GM23338 (cell line): ENCODE measurements around the gene PICK1. TPM values are rescaled to one million over a fixed set of nuclear protein-coding genes. Genes with fewer than 3 reads are reported as not detected.

Experiments used
- ATAC-seq: fragments of 200-7000 bp; cut with Tn5 transposase; 3 replicates; pipeline ENCODE4 v1.9.1; 2020
- DNase-seq: peaks from one replicate; pipeline ENCODE4 v3.0.0-alpha.2; 2015; ENCODE audit warnings: low spot score
- H2AFZ ChIP-seq: fragments of 200-600 bp; sonication (generic); 2 replicates; pipeline ENCODE4 v1.8.0; 2016; ENCODE audit warnings: antibody characterized with exemption, mild to moderate bottlenecking, moderate library complexity
- H3F3A ChIP-seq: fragments of 200-600 bp; sonication (generic); replicated peaks from 2 replicates; pipeline ENCODE4 v1.8.0; 2017; ENCODE audit warnings: antibody characterized with exemption, mixed run types, low read depth
- H3K27ac ChIP-seq: fragments of 200-600 bp; sonication (generic); 2 replicates; pipeline ENCODE4 v1.6.1; 2016; ENCODE audit warnings: low read depth
- H3K27me3 ChIP-seq: fragments of 200-600 bp; sonication (generic); 2 replicates; pipeline ENCODE4 v1.8.0; 2016; ENCODE audit warnings: mild to moderate bottlenecking, mixed run types, moderate library complexity; ENCODE audit not compliant: insufficient read depth
- H3K36me3 ChIP-seq: fragments of 200-600 bp; sonication (generic); 2 replicates; pipeline ENCODE4 v1.8.0; 2016; ENCODE audit warnings: mild to moderate bottlenecking; ENCODE audit not compliant: insufficient read depth
- H3K4me1 ChIP-seq: fragments of 200-600 bp; sonication (generic); 2 replicates; pipeline ENCODE4 v1.8.0; 2016; ENCODE audit warnings: mild to moderate bottlenecking, moderate library complexity; ENCODE audit not compliant: insufficient read depth
- H3K4me2 ChIP-seq: fragments of 200-600 bp; sonication (generic); 2 replicates; pipeline ENCODE4 v1.7.1; 2017; ENCODE audit warnings: mixed run types
- H3K4me3 ChIP-seq: fragments of 200-600 bp; sonication (generic); 2 replicates; pipeline ENCODE4 v1.6.1; 2016; ENCODE audit warnings: mixed run types
- H3K79me2 ChIP-seq: fragments of 200-600 bp; sonication (generic); replicated peaks from 2 replicates; pipeline ENCODE4 v1.8.0; 2017; ENCODE audit warnings: mild to moderate bottlenecking; ENCODE audit not compliant: insufficient read depth
- H3K9me2 ChIP-seq: fragments of 200-600 bp; sonication (generic); 2 replicates; pipeline ENCODE4 v1.8.0; 2017; ENCODE audit not compliant: insufficient read depth
- H4K20me1 ChIP-seq: fragments of 200-600 bp; sonication (generic); replicated peaks from 2 replicates; pipeline ENCODE4 v1.8.0; 2017; ENCODE audit warnings: mild to moderate bottlenecking; ENCODE audit not compliant: insufficient read depth
- H3K27ac Mint-ChIP-seq: 2 replicates; pipeline ENCODE4 v1.8.0; 2020; ENCODE audit warnings: inconsistent platforms, mild to moderate bottlenecking, moderate library complexity, mixed read lengths
- H3K27me3 Mint-ChIP-seq: 3 replicates; pipeline ENCODE4 v1.8.0; 2022; ENCODE audit warnings: low read depth, mild to moderate bottlenecking, moderate library complexity, mixed read lengths, inconsistent platforms; ENCODE audit not compliant: insufficient read depth, poor library complexity
- H3K36me3 Mint-ChIP-seq: 3 replicates; pipeline ENCODE4 v1.8.0; 2021; ENCODE audit warnings: low read depth, mild to moderate bottlenecking, inconsistent platforms, moderate library complexity, mixed read lengths
- H3K4me1 Mint-ChIP-seq: 3 replicates; pipeline ENCODE4 v1.8.0; 2020; ENCODE audit warnings: mild to moderate bottlenecking, inconsistent platforms, mixed read lengths
- H3K4me3 Mint-ChIP-seq: 3 replicates; pipeline ENCODE4 v1.8.0; 2021; ENCODE audit warnings: moderate library complexity, mild to moderate bottlenecking, inconsistent platforms, mixed read lengths
- H3K9me3 Mint-ChIP-seq: 3 replicates; pipeline ENCODE4 v1.8.0; 2020; ENCODE audit warnings: moderate library complexity, mild to moderate bottlenecking, inconsistent platforms, mixed read lengths
- JUNB ChIP-seq: IDR thresholded peaks from one replicate; pipeline ENCODE4 v1.6.1; 2016; ENCODE audit warnings: antibody characterized with exemption; ENCODE audit not compliant: unreplicated experiment
- NANOG ChIP-seq: IDR thresholded peaks from 2 replicates; pipeline ENCODE4 v1.6.1; 2016; ENCODE audit warnings: antibody characterized with exemption, borderline replicate concordance
- STAT1 ChIP-seq: IDR thresholded peaks from one replicate; pipeline ENCODE4 v1.6.1; 2016; ENCODE audit warnings: antibody characterized with exemption; ENCODE audit not compliant: unreplicated experiment
- ZNF114 ChIP-seq: fragments of 250-450 bp; sonication (Bioruptor Pico); IDR thresholded peaks from 2 replicates; pipeline ENCODE4 v1.5.0; 2020; ENCODE audit warnings: mild to moderate bottlenecking, moderate library complexity
- ZNF331 ChIP-seq: fragments of 250-450 bp; sonication (Bioruptor Pico); IDR thresholded peaks from 2 replicates; pipeline ENCODE4 v1.5.0; 2020; ENCODE audit warnings: low read depth, mild to moderate bottlenecking, moderate library complexity
- polyA plus RNA-seq: library from polyadenylated mRNA; unstranded; fragments of >200 nt; fragmentation: Nextera tagmentation; extraction: Ambion mirVana; gene quantifications from 2 replicates; pipeline ENCODE4 v1.2.1, GENCODE V29; 2016
- total RNA-seq: library from RNA; depleted of rRNA; stranded (reverse); fragments of >200 nt; shearing (Covaris generic); gene quantifications from 2 replicates; pipeline ENCODE4 v1.2.3, GENCODE V29; 2014
- TF ChIP-seq, protein P1 (sequence below): IDR thresholded peaks from 2 replicates; pipeline ENCODE4 v1.6.1; 2016; ENCODE audit warnings: antibody characterized with exemption
- TF ChIP-seq, protein P2 (sequence below), 2 experiments: fragments of 200-600 bp in 1 of 2; sonication (generic) in 1 of 2; conservative IDR thresholded peaks; 2 replicates each; pipeline versions ENCODE4 v1.5.1 to v1.6.1; 2016 to 2017; ENCODE audit warnings: antibody characterized with exemption in 2 of 2, low read depth in 2 of 2, mild to moderate bottlenecking in 2 of 2, moderate library complexity in 1 of 2

PICK1 gene
- total and polyA plus RNA-seq, 2 experiments from 2014 or later: 15.9 to 28.3 TPM

DNA sequence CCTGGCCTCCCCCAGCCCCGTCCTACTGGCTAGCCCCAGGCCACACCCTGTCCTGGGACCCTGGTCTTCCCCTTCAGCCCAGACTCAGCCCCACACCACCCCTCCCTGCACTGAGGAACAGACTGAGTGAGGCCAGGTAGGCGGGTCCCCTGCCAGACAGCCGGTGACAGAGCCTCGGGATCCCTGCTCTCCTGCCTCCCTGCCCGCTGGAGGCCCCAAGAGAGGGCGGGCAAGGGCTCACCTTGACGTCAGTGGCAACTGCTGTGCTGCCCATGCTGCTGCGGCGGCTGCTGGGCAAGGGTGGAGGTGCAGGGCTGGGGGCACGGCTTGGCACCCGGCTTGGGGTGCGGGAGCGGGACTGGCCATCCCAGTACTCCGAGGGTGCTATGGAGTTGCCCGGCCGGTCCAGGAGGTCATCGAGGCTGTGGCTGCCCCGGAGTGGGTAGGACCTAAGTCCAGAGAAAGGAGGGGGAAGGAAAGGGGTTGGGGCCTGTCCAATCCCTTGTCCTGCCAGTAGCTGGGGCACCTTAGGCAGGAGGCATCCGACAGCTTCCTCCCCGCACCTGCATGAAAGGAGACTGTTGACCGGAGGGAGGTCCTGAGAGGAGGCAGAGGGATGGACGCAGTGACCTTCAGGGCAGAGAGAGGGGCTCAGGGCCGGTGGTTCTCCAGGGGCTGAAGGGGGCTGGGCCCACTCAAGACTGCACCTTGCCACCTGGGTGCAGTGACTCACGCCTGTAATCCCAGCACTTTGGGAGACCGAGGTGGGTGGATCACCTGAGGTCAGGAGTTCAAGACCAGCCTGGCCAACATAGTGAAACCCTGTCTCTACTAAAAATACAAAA lies 29.0 kb downstream of the PICK1 start:
- TF ChIP-seq STAT1: no peak
- no peak for TF ChIP-seq NANOG
- no peak for TF ChIP-seq ZNF114 (CRISPR knock-in tag)
- TF ChIP-seq, protein P1, sequence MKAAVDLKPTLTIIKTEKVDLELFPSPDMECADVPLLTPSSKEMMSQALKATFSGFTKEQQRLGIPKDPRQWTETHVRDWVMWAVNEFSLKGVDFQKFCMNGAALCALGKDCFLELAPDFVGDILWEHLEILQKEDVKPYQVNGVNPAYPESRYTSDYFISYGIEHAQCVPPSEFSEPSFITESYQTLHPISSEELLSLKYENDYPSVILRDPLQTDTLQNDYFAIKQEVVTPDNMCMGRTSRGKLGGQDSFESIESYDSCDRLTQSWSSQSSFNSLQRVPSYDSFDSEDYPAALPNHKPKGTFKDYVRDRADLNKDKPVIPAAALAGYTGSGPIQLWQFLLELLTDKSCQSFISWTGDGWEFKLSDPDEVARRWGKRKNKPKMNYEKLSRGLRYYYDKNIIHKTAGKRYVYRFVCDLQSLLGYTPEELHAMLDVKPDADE: no peak
- no peaks in the 10 kb centered on the region for H3K9me2 ChIP-seq
- peak; percentile 46 for DNase-seq

DNA sequence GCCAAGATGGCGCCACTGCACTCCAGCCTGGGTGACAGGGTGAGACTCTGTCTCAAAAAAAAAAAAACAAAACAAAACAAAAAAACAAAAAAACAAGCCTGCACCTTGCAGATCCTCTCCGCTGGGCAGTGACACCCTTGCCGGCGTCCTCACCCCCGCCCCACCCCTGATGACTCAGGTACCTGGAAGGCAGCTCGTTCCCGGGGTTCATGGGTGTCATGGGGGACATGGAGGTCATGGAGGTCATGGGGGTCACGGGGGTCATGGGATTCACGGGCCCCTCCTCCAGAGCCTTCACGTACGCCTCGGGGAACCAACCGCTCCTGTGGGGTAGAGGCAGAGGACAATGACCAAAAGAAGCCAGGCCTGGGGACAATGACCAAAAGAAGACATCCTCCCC lies 29.7 kb downstream of the PICK1 start:
- Histone ChIP-seq H3K4me3 (no peak overlapping the region), H3K4me1 (peaks cover 25% of the 10 kb centered on the region; the same call in 1 of the 2 replicates), H3K27ac (no peak overlapping the region), H3K27me3 (peaks cover 17% of the 10 kb centered on the region), H2AFZ (no peak overlapping the region), H3K79me2 (no peaks in the 10 kb centered on the region; the same call in 1 of the 2 replicates), H3K4me2 (no peak overlapping the region), H3F3A (0 out of 2 replicates have a peak, but pooled peaks cover 5% of the 10 kb centered on the region), H3K36me3 (no peaks in the 10 kb centered on the region), H4K20me1 (no peaks in the 10 kb centered on the region), H3K9me2 (no peaks in the 10 kb centered on the region)
- ATAC-seq (no peak), DNase-seq (no peak)
- peaks cover 16% of the 10 kb centered on the region for H3K27me3 Mint-ChIP-seq
- H3K9me3 Mint-ChIP-seq: no peaks in the 10 kb centered on the region
- no peak overlapping the region for H3K27ac Mint-ChIP-seq
- TF ChIP-seq, protein P2, sequence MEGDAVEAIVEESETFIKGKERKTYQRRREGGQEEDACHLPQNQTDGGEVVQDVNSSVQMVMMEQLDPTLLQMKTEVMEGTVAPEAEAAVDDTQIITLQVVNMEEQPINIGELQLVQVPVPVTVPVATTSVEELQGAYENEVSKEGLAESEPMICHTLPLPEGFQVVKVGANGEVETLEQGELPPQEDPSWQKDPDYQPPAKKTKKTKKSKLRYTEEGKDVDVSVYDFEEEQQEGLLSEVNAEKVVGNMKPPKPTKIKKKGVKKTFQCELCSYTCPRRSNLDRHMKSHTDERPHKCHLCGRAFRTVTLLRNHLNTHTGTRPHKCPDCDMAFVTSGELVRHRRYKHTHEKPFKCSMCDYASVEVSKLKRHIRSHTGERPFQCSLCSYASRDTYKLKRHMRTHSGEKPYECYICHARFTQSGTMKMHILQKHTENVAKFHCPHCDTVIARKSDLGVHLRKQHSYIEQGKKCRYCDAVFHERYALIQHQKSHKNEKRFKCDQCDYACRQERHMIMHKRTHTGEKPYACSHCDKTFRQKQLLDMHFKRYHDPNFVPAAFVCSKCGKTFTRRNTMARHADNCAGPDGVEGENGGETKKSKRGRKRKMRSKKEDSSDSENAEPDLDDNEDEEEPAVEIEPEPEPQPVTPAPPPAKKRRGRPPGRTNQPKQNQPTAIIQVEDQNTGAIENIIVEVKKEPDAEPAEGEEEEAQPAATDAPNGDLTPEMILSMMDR (conservative IDR thresholded peaks at IDR 0.05; ENCODE audit: low read depth in 2 of 2): no peak
- TF ChIP-seq ZNF331 (CRISPR knock-in tag) (no peak), STAT1 (no peak), JUNB (no peak)
- no peak overlapping the region for H3K4me3 Mint-ChIP-seq
- no peaks in the 10 kb centered on the region; the same call in 2 of the 3 replicates for H3K36me3 Mint-ChIP-seq
- H3K4me1 Mint-ChIP-seq: peaks cover 12% of the 10 kb centered on the region; the same call in 2 of the 3 replicates

More for the DNA sequence above, 29.0 kb downstream of the PICK1 start:
- Histone ChIP-seq H2AFZ (no peak overlapping the region), H4K20me1 (no peaks in the 10 kb centered on the region), H3K4me2 (no peak overlapping the region), H3K36me3 (no peaks in the 10 kb centered on the region), H3K27me3 (peaks cover 24% of the 10 kb centered on the region), H3K4me3 (no peak overlapping the region), H3K4me1 (peaks cover 30% of the 10 kb centered on the region; the same call in 1 of the 2 replicates), H3K27ac (no peak overlapping the region), H3F3A (0 out of 2 replicates have a peak, but pooled peaks cover 5% of the 10 kb centered on the region), H3K79me2 (no peaks in the 10 kb centered on the region; the same call in 1 of the 2 replicates)
- peaks cover 19% of the 10 kb centered on the region for H3K27me3 Mint-ChIP-seq
- H3K4me1 Mint-ChIP-seq: peaks cover 12% of the 10 kb centered on the region; the same call in 2 of the 3 replicates
- H3K36me3 Mint-ChIP-seq: no peaks in the 10 kb centered on the region; the same call in 2 of the 3 replicates
- ATAC-seq: no peak; the same call in 2 of the 3 replicates
- no peak overlapping the region for H3K27ac Mint-ChIP-seq
- H3K9me3 Mint-ChIP-seq: no peaks in the 10 kb centered on the region
- no peak overlapping the region for H3K4me3 Mint-ChIP-seq
